Right ventricle myocardium superior (tissue), 1 donor: Measurements from ENCODE around the gene EFNA5. TPM values are rescaled to one million over a fixed set of nuclear protein-coding genes. Genes with fewer than 3 reads are reported as not detected.

Experiments used
- ATAC-seq: fragments of 200-7000 bp; cut with Tn5 transposase; one replicate; pipeline ENCODE4 v1.9.1; 2020; ENCODE audit warnings: mild to moderate bottlenecking; ENCODE audit not compliant: poor library complexity
- DNase-seq: peaks from one replicate; pipeline ENCODE4 v3.0.0-alpha.2; 2020
- intact Hi-C: fragments of 100-400 bp; cut with DNase I; formaldehyde crosslinking; loops from one replicate; pipeline ENCODE4 v1.11.2; 2022
- total RNA-seq: library from RNA; stranded (reverse); fragmentation: NEBNext Ultra II Directional; extraction: Animal tissue kit (Norgen Biotek cat#: 25700); gene quantifications from one replicate; pipeline ENCODE4 v1.2.1, GENCODE V29; 2021
- donor health status: DM: no; HTN: yes; CAD: no; lungs with severe emphysema.

EFNA5 gene
- total RNA-seq, 1 donor from 2014 or later, result 25.7 TPM

- intact Hi-C loops, result no loop called here
- DNase-seq, result no peak
- no peak for ATAC-seq
Observed at GRCh38 chr5:107589520-107590193, 81.1 kb downstream of the EFNA5 start.

GRCh38 chr5:107582625-107583024 is 88.1 kb downstream of the EFNA5 start:
- intact Hi-C loops, result no loop called here
- no peak for ATAC-seq
- no peak for DNase-seq

- ATAC-seq, result peak; percentile 68
- no peak for DNase-seq
- intact Hi-C loops, result no loop called here
Observed at GRCh38 chr5:107580889-107581820, 89.6 kb downstream of the EFNA5 start.

DNA sequence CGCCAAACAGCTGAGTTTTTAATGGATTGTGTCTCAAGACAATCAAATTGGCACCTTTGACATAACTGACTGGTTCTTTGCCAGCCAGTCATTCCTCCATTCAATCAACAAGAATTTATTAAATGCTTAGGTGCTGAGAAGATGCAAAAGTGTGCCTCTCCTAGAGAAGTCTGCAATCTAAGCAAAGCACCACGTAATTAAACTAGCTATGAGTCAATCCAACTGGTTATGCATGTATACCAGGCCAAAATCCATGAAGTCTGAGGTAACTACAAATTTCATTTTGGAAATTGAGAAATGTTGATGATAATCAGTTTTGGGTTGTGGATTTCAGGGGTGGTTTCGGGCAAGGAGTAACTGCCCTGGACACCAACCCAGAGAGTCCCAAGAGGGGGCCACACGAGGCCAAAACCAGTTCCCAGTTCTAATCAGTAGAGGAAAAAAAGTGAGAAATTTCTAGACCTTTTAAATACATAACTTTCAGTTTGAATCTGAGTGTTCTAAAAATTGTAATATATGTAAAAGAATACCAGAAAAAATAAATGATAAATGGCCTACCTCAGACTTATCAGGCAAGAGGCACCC is 92.6 kb downstream of the EFNA5 start:
- ATAC-seq (no peak), DNase-seq (no peak)
- intact Hi-C loops, result no loop called here

DNA sequence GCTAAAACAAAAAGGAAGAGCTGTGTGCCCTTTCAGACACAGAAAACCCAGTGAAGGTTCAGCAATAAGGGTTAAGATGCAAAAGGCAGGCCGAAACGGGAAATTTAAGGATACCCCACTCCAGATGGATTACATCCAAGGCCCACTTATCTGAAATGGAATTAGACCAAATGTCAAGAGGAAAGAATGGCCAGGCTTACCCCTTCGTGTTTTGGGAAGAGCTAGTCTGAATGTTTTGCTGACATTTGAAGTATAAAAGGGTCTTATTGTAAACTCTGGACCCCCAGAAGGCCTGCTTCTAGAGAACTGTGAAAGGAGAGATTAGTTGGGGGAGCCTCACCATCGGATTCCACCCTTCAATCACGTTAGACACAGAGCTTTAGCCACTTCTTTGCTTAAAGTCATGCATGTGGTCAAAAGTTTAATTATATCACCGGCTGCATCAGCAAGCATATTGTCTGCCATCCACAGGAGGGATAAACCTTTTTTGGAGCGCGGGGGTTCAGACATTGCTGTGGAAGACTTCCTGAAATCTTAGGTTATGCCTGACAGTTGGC is 93.3 kb downstream of the EFNA5 start:
- ATAC-seq, result no peak
- intact Hi-C loops, result no loop called here

GRCh38 chr5:107576736-107577393 is 93.9 kb downstream of the EFNA5 start:
- intact Hi-C loops, result no loop called here
- no peak for ATAC-seq
- DNase-seq, result no peak

More for the DNA sequence above, 93.3 kb downstream of the EFNA5 start:
- no peak for DNase-seq

- DNase-seq (no peak), ATAC-seq (no peak)
- intact Hi-C loops, result no loop called here
Observed at GRCh38 chr5:107576155-107576554, 94.6 kb downstream of the EFNA5 start.

GRCh38 chr5:107574287-107574686 is 96.5 kb downstream of the EFNA5 start:
- intact Hi-C loops, result no loop called here
- DNase-seq (no peak), ATAC-seq (no peak)

GRCh38 chr5:107572715-107573368 is 97.9 kb downstream of the EFNA5 start:
- peak; percentile 30 for ATAC-seq
- DNase-seq, result no peak
- intact Hi-C loops, result no loop called here

- intact Hi-C loops, result no loop called here
- ATAC-seq (peak; percentile 92), DNase-seq (peak; percentile 96)
Observed at GRCh38 chr5:107571621-107572536, 98.9 kb downstream of the EFNA5 start.

DNA sequence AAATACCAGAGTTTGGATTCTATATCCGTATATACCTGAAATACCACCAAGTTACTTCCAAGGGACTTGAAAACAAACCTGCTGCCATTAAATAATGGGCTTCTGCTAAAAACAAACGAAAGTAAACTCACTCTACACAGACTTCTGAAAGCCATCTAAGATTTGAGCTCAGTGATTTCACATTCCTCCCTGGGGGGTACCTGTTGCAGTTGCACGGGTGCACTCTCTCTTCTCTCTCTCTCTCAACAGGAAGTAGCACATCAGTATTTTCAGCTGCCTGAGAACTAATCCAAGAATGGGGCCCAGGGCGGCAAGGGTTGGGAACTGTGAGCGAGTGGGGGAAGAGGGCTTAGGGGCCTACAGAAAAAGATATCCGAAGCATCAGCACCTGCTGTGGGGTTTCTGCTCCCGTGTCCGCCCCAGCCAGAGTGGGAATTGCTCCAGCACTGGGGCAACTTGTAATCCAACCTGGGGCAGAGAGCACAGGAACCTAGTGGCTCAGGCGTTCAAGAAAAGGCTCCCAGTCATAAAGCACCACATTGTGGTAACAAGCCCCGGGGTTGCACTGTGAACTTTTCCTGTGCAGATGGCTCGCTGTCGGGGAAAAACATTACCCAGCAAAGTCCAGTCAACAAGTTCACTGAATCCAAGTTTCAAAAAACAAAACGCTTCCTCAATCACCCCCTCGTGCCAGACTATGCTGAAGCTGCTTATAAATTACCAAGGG is 99.8 kb downstream of the EFNA5 start:
- ATAC-seq, result peak; percentile 16
- intact Hi-C loops, result no loop called here
- no peak for DNase-seq

DNA sequence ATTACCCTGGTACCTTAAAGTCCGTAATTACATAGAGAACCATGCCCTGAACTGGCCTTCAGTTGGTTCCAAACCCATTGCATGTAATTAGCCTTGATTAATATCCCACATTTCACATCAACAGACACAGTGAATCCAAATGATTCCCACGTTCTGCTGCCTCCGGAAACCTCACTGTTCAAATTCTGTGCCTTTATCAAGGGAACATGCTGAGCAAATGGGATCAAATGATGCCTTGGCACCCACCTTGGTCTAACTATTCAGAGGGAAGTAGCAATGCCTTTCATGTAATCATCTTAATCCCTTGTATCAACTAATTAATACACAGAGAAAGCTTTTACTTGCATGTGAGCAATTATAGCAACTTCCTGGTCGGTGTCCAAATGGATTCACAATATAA is 100.6 kb downstream of the EFNA5 start:
- no peak for ATAC-seq
- no peak for DNase-seq
- intact Hi-C loops, result no loop called here

DNA sequence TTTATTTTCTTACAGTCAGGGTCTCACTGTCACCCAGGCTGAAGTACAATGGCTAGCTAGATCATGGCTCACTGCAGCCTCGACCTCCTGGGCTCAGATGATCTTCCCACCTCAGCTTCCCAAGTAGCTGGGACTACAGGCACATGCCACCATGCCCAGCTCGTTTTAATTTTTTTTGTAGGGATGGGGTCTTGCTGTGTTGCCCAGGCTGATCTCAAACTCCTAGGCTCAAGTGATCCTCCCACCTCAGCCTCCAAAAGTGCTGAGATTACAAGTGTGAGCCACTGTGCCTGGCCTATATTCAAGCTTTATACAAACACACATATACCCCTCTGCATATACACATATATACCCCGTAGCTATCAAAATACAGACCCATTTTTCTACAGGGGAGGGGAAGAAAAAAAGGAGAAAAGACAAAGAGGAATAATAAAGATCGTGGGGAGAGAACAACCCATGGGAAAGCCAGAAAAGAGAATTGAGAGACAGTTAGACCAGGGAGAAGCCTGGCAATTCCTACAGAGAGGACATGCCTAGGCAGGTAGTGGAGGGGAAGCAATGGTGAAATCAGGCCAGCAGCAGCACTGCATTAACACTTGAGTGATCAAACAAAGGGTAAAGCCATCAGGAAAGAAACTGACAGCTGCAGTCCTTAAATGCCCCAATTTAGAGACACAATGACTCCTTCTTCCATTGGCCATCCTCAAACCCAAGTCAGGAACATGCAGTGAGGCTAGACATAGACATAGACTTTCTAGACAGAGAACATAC is 102.7 kb downstream of the EFNA5 start:
- ATAC-seq, result no peak
- DNase-seq, result no peak
- intact Hi-C loops, result loop anchor here (10.0 kb wide), 1 partner anchor 163 kb away; no protein-coding TSS in a partner anchor

DNA sequence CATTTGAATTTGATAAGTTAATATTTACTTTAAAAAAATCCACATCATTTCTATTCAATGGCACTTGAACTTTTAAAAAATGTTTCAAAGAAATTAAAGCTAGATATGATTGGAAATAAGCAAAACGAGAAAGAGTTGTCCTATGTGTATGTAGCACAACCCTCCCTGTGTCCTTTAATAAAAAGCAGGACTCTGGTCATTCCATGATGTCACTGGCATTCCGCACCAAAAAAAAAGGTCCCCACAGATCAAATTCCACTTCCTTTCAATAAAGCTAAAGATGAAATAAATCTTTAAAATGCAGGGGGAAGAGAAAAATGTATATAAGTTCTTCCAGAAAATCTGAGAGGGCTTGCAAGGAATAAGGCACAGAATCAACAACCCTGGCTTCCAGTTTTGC is 103.8 kb downstream of the EFNA5 start:
- intact Hi-C loops, result loop anchor here (10.0 kb wide), 1 partner anchor 162 kb away; no protein-coding TSS in a partner anchor
- ATAC-seq (no peak), DNase-seq (no peak)

- intact Hi-C loops, result loop anchor here (10.0 kb wide), 1 partner anchor 161 kb away; no protein-coding TSS in a partner anchor
- ATAC-seq (peak; percentile 11), DNase-seq (no peak)
Observed at GRCh38 chr5:107565791-107566767, 104.7 kb downstream of the EFNA5 start.
